ENCODE data around the gene ATXN2.

The ATXN2 gene

DNA sequence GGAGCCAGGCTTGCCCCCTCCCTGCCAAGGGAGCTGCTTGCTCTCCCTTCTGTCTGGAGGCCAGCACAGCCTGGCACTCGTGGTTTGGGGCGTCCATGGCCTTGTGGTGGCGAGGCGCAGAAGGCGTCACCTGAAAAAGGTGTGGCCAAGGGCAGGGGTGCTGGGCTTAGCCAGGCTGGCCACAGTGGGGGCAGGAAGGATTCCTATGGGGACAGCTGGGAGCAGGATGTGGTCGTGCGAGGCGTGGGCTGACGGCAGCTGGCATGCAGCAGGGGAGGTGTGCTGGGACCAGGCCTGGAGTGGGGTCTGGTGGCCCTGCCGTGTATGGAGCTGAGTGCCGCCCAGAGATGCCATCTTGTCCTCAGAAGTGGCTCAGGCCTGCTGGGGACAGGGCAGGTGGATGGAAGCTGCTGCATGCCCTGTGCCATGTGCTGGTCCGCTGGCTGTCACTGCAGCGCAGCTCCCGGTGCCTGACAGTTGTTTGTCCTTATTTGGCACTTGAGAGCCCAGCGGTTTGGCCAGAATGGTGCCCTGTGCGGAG is 163.4 kb downstream of the ATXN2 start:
- Histone ChIP-seq H3K27ac (ENCODE audit: low read length) (no peak overlapping the region), H3K36me3 (replicated peaks; ENCODE audit: insufficient read depth, low read length) (no peaks in the 10 kb centered on the region), H3K9ac (ENCODE audit: low read length) (no peak overlapping the region), H3K4me3 (ENCODE audit: low read length) (no peak overlapping the region), H3K9me3 (replicated peaks; ENCODE audit: insufficient read depth, low read length) (no peaks in the 10 kb centered on the region), H3F3A (ENCODE audit: insufficient read depth, low read length) (peaks cover 11% of the 10 kb centered on the region; the same call in 1 of the 2 replicates), H3K4me1 (ENCODE audit: low read length) (peaks cover 29% of the 10 kb centered on the region), H3K79me2 (ENCODE audit: low read length) (peaks cover 40% of the 10 kb centered on the region), H3K9me2 (replicated peaks; ENCODE audit: insufficient read depth, low read length) (no peaks in the 10 kb centered on the region), H3K27me3 (replicated peaks; ENCODE audit: insufficient read depth, low read length) (no peaks in the 10 kb centered on the region), H3K4me2 (ENCODE audit: low read depth, low read length) (no peak overlapping the region), H4K20me1 (ENCODE audit: insufficient read depth, low read length) (no peaks in the 10 kb centered on the region), H2AFZ (ENCODE audit: low read length) (no peak overlapping the region)
- TF ChIP-seq EZH2phosphoT487 (IDR thresholded peaks at IDR 0.05; ENCODE audit: low read length) (no peak), EZH2 (optimal IDR thresholded peaks at IDR 0.05; ENCODE audit: low read depth, low read length) (no peak)
- TF ChIP-seq, protein P1, sequence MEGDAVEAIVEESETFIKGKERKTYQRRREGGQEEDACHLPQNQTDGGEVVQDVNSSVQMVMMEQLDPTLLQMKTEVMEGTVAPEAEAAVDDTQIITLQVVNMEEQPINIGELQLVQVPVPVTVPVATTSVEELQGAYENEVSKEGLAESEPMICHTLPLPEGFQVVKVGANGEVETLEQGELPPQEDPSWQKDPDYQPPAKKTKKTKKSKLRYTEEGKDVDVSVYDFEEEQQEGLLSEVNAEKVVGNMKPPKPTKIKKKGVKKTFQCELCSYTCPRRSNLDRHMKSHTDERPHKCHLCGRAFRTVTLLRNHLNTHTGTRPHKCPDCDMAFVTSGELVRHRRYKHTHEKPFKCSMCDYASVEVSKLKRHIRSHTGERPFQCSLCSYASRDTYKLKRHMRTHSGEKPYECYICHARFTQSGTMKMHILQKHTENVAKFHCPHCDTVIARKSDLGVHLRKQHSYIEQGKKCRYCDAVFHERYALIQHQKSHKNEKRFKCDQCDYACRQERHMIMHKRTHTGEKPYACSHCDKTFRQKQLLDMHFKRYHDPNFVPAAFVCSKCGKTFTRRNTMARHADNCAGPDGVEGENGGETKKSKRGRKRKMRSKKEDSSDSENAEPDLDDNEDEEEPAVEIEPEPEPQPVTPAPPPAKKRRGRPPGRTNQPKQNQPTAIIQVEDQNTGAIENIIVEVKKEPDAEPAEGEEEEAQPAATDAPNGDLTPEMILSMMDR (IDR thresholded peaks at IDR 0.05; ENCODE audit: low read length): no peak
- no peak for DNase-seq

GRCh38 chr12:111434680-111435338 is 164.3 kb downstream of the ATXN2 start:
- H3K4me3 ChIP-seq (ENCODE audit: low read length): peak overlapping the region; percentile 37; the same call in 1 of the 2 replicates
- H3K79me2 ChIP-seq (ENCODE audit: low read length): peaks cover 39% of the 10 kb centered on the region
- H3K4me2 ChIP-seq (ENCODE audit: low read depth, low read length): peak overlapping the region; percentile 74
- H3K27ac ChIP-seq (ENCODE audit: low read length): peak overlapping the region; percentile 89
- no peaks in the 10 kb centered on the region for H3K36me3 ChIP-seq (replicated peaks; ENCODE audit: insufficient read depth, low read length)
- TF ChIP-seq, protein P1 (IDR thresholded peaks at IDR 0.05; ENCODE audit: low read length): no peak
- no peak for TF ChIP-seq EZH2phosphoT487 (IDR thresholded peaks at IDR 0.05; ENCODE audit: low read length)
- TF ChIP-seq EZH2 (optimal IDR thresholded peaks at IDR 0.05; ENCODE audit: low read depth, low read length): no peak
- H3F3A ChIP-seq (ENCODE audit: insufficient read depth, low read length): peaks cover 11% of the 10 kb centered on the region; the same call in 1 of the 2 replicates
- peaks cover 38% of the 10 kb centered on the region for H3K4me1 ChIP-seq (ENCODE audit: low read length)
- peak; percentile 66 for DNase-seq
- peak overlapping the region; percentile 60 for H3K9ac ChIP-seq (ENCODE audit: low read length)
- H3K27me3 ChIP-seq (replicated peaks; ENCODE audit: insufficient read depth, low read length): no peaks in the 10 kb centered on the region
- no peaks in the 10 kb centered on the region for H4K20me1 ChIP-seq (ENCODE audit: insufficient read depth, low read length)
- no peaks in the 10 kb centered on the region for H3K9me3 ChIP-seq (replicated peaks; ENCODE audit: insufficient read depth, low read length)
- no peaks in the 10 kb centered on the region for H3K9me2 ChIP-seq (replicated peaks; ENCODE audit: insufficient read depth, low read length)
- H2AFZ ChIP-seq (ENCODE audit: low read length): no peak overlapping the region

DNA sequence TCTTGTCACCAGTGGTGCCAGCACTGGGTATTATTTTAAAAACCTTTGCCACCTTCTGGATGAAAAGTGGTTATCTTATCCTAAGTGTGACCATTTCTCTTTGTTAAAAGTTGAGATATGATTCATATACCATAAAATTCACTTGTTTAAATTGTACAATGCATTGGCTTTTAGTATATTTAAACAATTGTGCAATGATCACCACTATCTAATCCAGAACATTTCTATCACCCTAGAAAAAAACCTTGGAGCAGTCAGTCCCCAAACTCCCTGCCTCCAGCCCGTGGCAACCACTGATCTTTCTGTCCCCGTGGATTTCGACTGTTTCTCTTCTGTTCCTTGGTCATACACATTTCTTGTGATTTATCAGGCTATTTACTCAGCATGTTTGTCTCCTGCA is 165.1 kb downstream of the ATXN2 start:
- peak overlapping the region; percentile 74 for H3K4me2 ChIP-seq (ENCODE audit: low read depth, low read length)
- no peaks in the 10 kb centered on the region for H3K27me3 ChIP-seq (replicated peaks; ENCODE audit: insufficient read depth, low read length)
- H3K9me2 ChIP-seq (replicated peaks; ENCODE audit: insufficient read depth, low read length): no peaks in the 10 kb centered on the region
- peaks cover 11% of the 10 kb centered on the region; the same call in 1 of the 2 replicates for H3F3A ChIP-seq (ENCODE audit: insufficient read depth, low read length)
- peak overlapping the region; percentile 37; the same call in 1 of the 2 replicates for H3K4me3 ChIP-seq (ENCODE audit: low read length)
- no peaks in the 10 kb centered on the region for H3K9me3 ChIP-seq (replicated peaks; ENCODE audit: insufficient read depth, low read length)
- H2AFZ ChIP-seq (ENCODE audit: low read length): no peak overlapping the region
- TF ChIP-seq, protein P1 (IDR thresholded peaks at IDR 0.05; ENCODE audit: low read length): no peak
- TF ChIP-seq EZH2 (optimal IDR thresholded peaks at IDR 0.05; ENCODE audit: low read depth, low read length): no peak
- no peak for TF ChIP-seq EZH2phosphoT487 (IDR thresholded peaks at IDR 0.05; ENCODE audit: low read length)
- no peaks in the 10 kb centered on the region for H4K20me1 ChIP-seq (ENCODE audit: insufficient read depth, low read length)
- peaks cover 39% of the 10 kb centered on the region for H3K79me2 ChIP-seq (ENCODE audit: low read length)
- peak overlapping the region; percentile 89; the same call in 1 of the 2 replicates for H3K27ac ChIP-seq (ENCODE audit: low read length)
- H3K9ac ChIP-seq (ENCODE audit: low read length): peak overlapping the region; percentile 60; the same call in 1 of the 2 replicates
- DNase-seq: no peak
- peaks cover 41% of the 10 kb centered on the region for H3K4me1 ChIP-seq (ENCODE audit: low read length)
- H3K36me3 ChIP-seq (replicated peaks; ENCODE audit: insufficient read depth, low read length): no peaks in the 10 kb centered on the region

Data from MM.1S (cell line).